HG03520 (cell line): ENCODE data around the gene AAGAB.

Experiments used
- ATAC-seq: cut with Tn5 transposase; IDR thresholded peaks from one replicate; pipeline ENCODE4 v1.9.1; 2021; ENCODE audit warnings: mild to moderate bottlenecking, moderate library complexity; ENCODE audit not compliant: unreplicated experiment

Gene AAGAB

GRCh38 chr15:67174864-67175573, 79.4 kb downstream of the AAGAB start:
- ATAC-seq: no peak

GRCh38 chr15:67174446-67174845, 80.0 kb downstream of the AAGAB start:
- ATAC-seq: no peak

GRCh38 chr15:67173786-67174185, 80.7 kb downstream of the AAGAB start:
- no peak for ATAC-seq

- no peak for ATAC-seq
Observed at GRCh38 chr15:67173005-67173404, 81.5 kb downstream of the AAGAB start.

- ATAC-seq: no peak
Observed at GRCh38 chr15:67172172-67172571, 82.3 kb downstream of the AAGAB start.

GRCh38 chr15:67171471-67171870, 83.0 kb downstream of the AAGAB start:
- ATAC-seq: no peak

- ATAC-seq: no peak
Observed at GRCh38 chr15:67170143-67170925, 84.1 kb downstream of the AAGAB start.

GRCh38 chr15:67168694-67169093, 85.8 kb downstream of the AAGAB start:
- no peak for ATAC-seq

GRCh38 chr15:67167091-67167490, 87.4 kb downstream of the AAGAB start:
- ATAC-seq: no peak

GRCh38 chr15:67166280-67167009, 88.0 kb downstream of the AAGAB start:
- no peak for ATAC-seq

- no peak for ATAC-seq
Observed at GRCh38 chr15:67165254-67166253, 88.9 kb downstream of the AAGAB start.

GRCh38 chr15:67164811-67165253, 89.6 kb downstream of the AAGAB start:
- no peak for ATAC-seq

- ATAC-seq: no peak
Observed at GRCh38 chr15:67164401-67164791, 90.1 kb downstream of the AAGAB start.

- no peak for ATAC-seq
Observed at GRCh38 chr15:67163180-67163579, 91.3 kb downstream of the AAGAB start.

- ATAC-seq: no peak
Observed at GRCh38 chr15:67161881-67162280, 92.6 kb downstream of the AAGAB start.

- no peak for ATAC-seq
Observed at GRCh38 chr15:67161412-67161811, 93.0 kb downstream of the AAGAB start.

- ATAC-seq: no peak
Observed at GRCh38 chr15:67158367-67158766, 96.1 kb downstream of the AAGAB start.

- ATAC-seq: no peak
Observed at GRCh38 chr15:67157521-67158252, 96.8 kb downstream of the AAGAB start.

- ATAC-seq: no peak
Observed at GRCh38 chr15:67156834-67157233, 97.6 kb downstream of the AAGAB start.

GRCh38 chr15:67156426-67156825, 98.0 kb downstream of the AAGAB start:
- no peak for ATAC-seq
